GM12874 (cell line): ENCODE measurements around the gene TRIM61.
A peak's percentile ranks its signal among the peaks of the same experiment; 100 is the strongest.

Source experiments
- CTCF ChIP-seq: IDR thresholded peaks from 2 replicates; pipeline ENCODE4 v1.5.1; 2011; ENCODE audit warnings: low read depth, mild to moderate bottlenecking, control low read depth, low read length, moderate library complexity; ENCODE audit not compliant: insufficient read depth

Gene TRIM61

GRCh38 chr4:164977243-164978164 is at the start of gene TRIM61:
Gene TRIM61 (minus strand): TSS chr4:164977657. CDS start chr4:164970002, 7,655 bp downstream.
- 0 out of 2 replicates have a peak, but pooled peaks have one; percentile 32 for TF ChIP-seq CTCF

GRCh38 chr4:165016971-165017370 is 39.5 kb upstream of the TRIM61 start:
- peak; percentile 16; the same call in 1 of the 2 replicates for TF ChIP-seq CTCF

- TF ChIP-seq CTCF = no peak
Observed at GRCh38 chr4:165013691-165014090, 36.2 kb upstream of the TRIM61 start.

GRCh38 chr4:165011403-165011802 is 33.9 kb upstream of the TRIM61 start:
- no peak for TF ChIP-seq CTCF

GRCh38 chr4:165010991-165011390 is 33.5 kb upstream of the TRIM61 start:
- no peak for TF ChIP-seq CTCF

GRCh38 chr4:165010487-165010886 is 33.0 kb upstream of the TRIM61 start:
- no peak for TF ChIP-seq CTCF

GRCh38 chr4:165009493-165010227 is 32.2 kb upstream of the TRIM61 start:
- TF ChIP-seq CTCF = no peak
